ENCODE measurements around the gene APBB2.
A peak's percentile ranks its signal among the peaks of the same experiment; 100 is the strongest.

APBB2 gene

DNA sequence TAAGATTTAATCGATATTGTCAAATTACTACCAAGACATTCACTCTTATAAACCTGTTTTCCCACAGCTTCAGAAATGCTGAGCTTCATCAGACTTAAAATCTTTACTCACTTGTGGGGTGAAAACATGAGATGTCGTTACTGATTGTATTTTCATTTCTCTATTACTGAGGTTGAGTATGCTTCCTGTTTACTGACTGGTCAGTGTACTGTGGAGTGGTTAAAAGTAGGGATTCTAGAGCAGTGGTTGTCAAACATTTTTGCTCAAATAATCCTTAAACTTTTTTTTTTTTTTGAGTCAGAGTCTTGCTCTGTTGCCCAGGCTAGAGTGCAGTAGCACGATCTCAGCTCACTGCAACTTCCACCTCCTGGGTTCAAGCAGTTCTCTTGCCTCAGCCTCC is 414.3 kb downstream of the APBB2 start:
- no peak for DNase-seq

DNA sequence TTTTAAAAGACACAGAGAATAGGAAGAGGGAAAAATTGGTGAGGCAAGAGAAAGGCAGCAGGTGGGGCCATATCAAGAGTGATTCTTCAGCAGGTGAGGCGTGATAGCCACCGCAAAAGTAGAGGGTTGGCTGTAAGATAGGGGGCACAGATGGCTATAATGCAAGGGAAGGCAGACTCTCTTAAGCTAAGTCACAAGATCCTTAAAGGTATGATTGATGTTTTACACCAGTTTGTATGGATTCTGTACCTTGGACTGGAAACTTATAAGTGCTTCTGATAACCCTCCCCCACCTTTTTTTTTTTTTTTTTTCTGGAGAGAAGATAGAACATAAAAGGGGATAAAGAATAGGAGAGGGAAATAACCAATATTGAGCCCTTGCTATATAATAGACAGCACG is 424.6 kb downstream of the APBB2 start:
- DNase-seq, result no peak

DNA sequence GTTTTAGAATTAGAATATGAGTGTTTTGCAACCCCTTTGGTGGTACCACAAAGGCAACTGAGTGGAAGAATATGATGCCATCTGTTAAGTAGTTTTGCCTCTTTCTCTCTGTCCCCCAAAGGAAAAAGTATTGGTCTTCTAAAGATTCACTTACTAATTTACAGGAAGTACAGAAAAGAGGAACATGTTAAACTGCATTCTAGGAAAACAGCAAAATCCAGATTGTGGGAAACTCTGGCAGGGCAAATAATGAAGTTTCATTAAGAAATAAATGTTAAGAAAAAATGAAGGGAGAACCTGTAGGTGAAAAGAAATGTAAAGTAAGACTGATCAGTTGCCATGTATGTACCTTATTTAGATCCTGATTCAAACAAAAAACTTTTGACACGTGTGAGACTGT is 425.3 kb downstream of the APBB2 start:
- no peak for DNase-seq

GRCh38 chr4:40788331-40788730 is 426.0 kb downstream of the APBB2 start:
- no peak for DNase-seq

DNA sequence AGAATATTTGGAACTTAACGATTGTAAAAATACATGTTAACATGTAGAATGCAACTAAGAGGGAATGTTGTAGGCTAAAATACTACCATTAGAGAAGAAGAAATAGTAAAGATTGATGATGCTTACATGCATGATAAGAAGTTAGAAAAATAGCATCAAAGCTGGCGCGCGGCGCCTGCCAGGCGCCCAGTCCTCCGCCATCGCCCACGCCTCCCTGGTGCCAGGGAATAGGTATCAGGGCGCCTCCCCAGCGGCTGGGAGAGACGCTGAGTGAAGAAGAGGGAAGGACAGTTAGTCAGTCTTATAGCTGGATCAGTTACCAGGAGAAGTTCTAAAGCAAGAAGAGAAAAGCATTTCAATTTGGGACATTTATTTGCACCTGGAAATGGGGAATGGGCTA is 428.6 kb downstream of the APBB2 start:
- DNase-seq, result no peak

GRCh38 chr4:40782876-40783275 is 431.5 kb downstream of the APBB2 start:
- no peak for DNase-seq

DNA sequence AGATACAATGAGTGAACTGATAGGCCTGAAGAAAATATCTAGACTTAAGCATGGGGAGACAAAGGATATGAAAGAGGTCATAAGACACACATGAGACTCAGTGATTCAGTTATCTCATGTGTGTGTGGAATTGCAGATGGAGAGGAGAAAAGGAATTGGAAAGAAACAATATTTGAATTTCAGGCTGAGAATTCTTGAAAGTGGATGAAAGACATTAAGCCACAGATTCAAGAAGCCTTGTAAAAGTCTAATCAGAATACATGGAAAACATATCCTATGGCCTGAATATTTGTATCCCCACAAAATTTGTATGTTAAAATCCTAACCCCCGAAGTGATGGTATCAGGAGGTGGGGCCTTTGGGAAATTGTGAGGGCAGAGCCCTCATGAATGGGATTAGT is 436.3 kb downstream of the APBB2 start:
- no peak for DNase-seq

DNA sequence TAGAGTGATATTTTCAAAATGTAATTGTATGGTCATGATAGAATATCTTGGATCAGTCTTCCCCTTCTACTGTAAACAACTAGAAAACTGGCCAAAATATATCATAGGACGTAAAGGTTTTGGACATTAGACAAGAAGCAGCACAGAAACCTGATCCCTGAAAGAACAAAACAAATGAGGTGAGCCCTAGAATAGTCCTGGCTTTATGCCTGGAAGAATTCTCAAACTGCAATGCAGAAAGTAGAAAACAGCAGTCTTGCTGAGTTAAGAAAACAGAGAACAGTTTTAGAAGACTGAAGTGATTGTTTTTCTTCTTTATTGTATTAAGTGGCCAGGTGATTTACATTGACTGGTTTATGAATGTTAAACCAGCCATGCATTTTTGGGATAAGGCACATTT is 445.1 kb downstream of the APBB2 start:
- DNase-seq, result no peak

- DNase-seq, result peak; percentile 61
These were observed 451.1 kb downstream of the APBB2 start for GRCh38 chr4:40763228-40763716.

Measured in stimulated activated CD4-positive, alpha-beta T cell treated with anti-CD3 and anti-CD28 coated beads, Interleukin-15, amount 100 ng/mL, for 24 hours (primary cell).